NCI-H2227 (cell line): ENCODE data around the gene MICAL2.

Experiments
- DNase-seq: peaks from one replicate; lab custom pipeline; 2025; ENCODE audit not compliant: unreplicated experiment; lab: John Stamatoyannopoulos, UW

Gene MICAL2

DNA sequence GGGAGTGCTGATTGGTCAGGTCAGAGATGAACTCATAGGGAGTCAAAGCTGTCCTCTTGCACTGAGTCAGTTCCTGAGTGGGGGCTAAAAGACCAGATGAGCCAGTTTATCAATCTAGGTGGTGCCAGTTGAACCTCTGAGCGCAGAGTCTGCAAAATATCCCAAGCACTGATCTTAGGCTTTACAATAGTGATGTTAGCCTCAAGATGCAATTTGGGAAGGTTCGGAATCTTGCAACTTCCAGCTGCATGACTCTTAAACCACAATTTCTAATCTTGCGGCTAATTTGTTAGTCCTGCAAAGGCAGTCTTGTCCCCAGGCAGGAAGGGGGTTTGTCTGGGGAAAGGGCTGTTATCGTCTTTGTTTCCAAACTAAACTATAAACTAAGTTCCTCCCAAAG lies 174.7 kb downstream of the MICAL2 start:
- DNase-seq, result no peak

DNA sequence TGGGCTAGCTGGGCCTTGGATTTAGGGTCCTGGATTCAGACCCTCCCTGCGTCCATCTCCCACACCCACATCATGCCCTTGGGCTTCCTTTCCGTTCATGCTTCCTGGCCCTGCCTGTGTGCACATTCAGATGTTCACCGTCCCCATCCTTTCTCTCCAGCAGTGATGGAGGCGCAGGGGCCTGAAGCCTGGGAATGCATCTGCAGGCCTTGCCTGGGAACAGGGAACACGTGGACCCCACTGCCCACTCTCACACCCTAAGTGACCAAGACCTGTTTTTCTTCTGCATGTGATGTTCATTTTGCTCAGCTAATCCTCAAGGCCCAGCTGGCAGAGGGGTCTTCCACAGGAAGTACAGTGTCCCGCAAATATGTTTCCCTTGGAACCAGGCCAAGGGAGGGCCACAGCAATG lies 175.4 kb downstream of the MICAL2 start:
- no peak for DNase-seq

DNA sequence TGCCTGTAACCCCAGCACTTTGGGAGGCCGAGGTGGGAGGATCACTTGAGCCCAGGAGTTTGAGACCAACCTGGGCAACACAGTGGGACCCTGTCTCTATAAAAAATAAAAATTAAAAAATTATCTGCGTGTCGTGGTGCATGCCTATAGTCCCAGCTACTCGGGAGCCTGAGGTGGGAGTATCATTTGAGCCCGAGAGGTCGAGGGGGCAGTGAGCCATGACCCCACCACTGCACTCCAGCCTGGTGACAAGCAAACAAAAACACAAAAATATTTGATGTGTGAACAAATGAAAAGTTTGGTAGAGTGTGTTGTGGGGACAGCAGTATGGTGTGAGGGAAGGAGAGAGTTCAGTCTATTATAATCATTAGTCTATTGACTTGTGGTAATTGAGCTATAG lies 176.2 kb downstream of the MICAL2 start:
- no peak for DNase-seq

DNA sequence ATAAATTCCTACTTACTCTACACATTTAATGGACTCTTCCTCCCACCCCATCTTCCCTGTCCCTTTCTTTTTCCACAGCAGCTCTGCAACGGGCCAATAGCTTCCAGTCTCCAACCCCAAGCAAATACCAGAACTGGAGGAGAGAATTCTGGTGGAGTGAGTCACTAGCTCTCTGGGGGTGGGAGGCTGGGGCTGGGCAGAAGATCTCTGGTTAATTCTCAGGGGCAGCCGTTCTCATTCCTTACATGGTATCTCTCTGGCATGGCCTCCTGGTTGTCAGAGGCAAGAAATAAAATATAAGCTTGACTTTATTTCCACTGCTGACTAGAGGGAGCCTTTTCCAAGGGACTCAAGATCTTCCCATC lies 176.6 kb downstream of the MICAL2 start:
- no peak for DNase-seq

DNA sequence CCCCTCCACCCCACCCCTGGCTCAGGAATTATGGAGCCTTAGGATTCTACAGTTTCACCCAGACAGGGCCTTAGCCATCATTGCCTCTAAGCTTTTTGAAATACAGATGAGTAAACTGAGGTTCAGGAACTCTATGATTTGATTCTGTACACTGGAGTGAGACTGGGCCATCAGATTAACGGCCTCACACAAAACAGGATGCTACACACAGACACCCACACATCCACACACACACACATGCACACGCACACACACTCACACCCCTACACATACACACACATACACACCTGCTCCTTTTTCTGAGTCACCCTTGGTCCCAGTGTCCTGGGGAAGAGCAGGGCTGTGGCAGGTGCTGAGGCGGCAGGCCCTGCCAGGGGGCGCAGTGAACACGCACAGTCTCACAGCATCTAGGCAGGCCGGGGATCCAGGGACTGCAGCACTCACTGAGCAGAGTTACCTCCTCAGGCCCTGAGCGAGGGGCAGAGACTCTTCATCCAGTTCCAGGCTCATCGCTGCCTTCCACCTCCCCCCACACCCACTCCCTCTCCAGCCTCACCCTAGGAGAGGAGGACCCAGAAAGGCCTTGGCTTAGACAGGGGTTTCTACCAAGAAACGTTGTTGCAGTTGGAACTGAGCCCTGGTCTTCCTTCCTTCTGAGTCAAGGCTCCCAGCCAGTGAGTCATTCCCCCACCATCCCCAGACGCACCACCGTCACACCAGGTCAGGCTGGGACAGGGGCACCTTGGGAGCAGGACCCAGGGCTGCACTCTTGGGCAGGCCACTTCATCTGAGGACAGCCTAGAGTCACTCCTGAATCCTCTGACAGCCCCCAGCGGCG lies 177.2 kb downstream of the MICAL2 start:
- peak; percentile 75 for DNase-seq

DNA sequence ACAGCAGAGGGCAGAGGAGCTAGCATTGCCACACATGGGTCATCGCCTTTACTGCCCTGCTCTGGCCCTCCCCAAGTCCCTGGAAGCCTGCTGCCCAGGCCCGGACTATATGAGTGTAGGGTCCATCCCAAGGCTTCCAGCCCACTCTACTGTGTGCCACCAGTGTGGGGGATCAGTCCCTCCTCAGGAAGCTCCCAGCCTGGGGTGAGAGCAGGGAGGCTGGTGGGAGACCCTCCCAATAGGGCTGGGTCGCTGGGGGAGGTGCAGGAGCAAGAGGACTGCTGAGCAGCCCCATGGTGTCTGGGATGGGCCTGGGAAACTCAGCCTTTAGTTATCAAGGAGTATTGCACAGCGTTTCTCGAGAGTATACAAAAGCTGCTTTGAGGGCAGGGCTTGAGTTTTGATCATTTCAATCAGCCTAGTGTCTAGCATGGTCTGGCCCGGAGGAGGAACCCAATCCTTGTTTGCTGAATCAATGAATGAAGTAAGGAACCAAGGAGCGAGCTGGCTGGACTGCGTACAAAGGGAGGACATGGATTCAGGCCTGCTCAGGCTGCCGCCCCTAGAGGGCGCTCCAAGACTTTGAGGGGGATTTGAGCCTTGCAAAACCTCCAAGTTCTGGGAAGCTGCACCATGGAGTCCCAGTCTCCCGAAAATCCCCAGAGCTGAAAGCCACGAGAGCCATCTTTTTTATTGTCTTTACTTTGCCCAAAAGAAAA lies 178.0 kb downstream of the MICAL2 start:
- DNase-seq, result peak; percentile 93

DNA sequence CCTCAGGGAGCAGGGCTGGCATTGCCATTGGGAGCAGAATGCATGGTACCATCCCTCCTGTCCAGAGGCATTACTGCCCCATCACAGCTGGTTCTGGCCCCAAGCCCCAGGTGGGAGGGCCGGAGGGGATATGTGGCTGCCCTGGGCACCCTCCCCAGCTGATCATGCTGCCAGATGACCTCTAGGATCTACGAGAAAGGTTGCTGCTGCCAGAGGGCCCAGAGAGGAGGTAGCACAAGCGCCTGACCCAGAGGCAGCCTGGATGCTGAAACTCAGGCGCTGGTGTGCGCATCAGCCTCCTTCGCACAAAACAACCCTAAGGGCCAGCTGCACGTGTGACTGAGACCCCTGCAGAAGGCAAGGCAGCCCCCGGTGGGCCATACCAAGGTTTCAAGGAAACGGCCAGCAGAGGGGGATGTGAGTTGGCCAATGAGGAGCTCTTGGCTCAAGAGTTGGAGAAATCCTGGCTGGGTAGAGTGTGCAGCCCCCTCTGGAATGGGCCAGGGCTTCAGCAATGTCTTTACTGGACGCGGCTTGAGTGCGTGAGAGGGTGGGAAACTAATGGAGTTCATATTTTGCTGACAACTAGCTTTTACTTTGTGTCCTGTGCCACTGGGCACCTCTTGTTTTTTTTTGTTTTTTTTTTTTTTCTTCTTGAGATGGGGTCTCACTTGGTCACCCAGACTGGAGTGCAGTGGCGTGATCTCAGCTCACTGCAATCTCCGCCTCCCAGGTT lies 178.7 kb downstream of the MICAL2 start:
- DNase-seq, result no peak

DNA sequence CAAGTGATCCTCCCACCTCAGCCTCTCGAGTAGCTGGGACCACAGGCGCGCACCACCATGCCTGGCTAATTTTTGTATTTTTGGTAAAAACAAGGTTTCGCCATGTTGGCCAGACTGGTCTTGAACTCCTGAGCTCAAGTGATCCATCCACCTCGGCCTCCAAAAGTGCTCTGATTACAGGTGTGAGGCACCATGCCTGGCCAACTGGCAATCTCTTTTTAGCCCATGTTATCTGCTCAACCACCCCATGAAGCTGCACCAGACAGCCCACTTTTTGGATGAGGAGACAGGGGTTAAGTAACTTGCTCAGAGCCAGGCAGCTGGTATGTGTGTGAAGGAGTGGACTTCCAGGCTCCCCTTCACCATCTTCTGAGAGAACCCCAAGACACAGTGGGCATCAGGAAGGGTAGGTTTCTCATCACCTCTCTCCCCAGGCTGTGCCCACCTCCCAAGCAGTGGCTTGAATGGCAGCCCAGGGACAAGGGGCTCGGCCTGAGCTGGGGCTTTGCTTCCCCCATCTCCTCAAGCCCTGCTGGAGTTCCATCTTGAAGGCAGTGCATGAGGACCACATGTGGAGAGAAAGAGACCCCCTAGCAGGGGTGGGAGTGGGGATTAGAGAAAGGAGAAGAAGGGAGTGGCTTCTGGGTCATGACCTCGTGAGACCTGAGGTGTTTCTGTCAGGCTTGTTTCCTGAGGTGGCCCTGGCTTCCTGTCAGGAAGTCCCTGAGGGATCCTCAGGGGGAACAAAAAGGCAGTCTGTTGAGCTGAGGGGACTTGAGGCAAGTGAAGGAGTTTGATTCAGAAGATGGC lies 179.5 kb downstream of the MICAL2 start:
- DNase-seq, result no peak

DNA sequence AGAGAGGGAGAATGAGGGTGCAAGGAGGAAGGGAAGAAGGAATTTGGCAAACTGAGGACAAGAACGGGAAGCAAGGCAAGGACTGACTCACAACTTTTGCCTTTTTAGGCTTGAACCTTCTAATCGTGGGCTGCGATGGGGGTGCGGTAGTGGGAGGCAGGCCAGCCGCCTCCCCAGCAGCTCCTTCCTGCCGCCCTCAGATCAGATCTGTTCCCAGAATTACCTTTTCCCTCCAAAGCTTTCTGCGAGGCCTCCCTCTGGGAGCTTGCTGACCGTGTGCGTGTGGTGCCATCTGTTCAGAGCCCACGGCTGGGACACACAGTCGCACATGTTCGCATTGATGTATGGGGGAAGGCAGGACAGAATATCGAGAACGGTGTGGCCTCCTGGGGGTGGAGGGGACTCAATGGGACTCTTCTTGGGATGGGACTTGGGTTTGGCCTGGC lies 180.1 kb downstream of the MICAL2 start:
- no peak for DNase-seq

DNA sequence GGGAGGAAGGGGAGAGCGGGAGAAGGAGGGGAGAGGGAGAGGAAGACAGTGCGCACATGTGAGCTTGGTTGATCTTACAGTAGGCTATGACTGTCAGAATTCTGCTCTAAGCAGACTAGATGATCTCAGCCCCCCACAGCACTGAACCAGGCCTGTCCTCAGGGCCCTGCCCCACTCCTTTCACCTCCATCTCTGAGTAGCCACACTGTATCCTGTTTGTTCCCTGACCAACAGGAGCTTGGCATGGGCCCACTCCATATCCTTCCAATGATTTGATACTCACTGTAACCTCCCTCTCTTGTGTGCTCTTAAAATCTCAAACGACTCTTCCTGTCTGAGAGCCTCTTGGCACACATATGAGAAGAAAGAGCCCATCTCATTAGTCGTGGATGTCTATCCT lies 180.9 kb downstream of the MICAL2 start:
- DNase-seq, result no peak

DNA sequence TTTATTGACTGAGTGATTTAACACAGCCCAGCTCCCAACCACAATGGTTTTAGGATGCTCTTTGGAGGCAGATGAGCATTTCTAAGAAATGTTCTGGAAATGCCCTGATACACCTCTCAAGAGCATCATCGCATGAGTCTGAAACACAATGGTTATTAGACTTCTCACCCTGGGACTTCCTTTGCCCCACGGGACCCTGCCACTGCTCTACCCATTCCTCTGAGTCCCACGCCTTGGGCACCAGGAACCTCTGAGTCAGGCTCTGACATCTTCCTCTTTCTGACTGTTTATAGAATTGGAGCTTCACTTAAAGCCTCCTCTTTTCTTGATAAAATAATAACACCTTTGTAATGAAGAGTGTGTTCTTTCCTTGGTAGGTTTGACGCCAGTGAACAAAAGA lies 181.4 kb downstream of the MICAL2 start:
- no peak for DNase-seq

DNA sequence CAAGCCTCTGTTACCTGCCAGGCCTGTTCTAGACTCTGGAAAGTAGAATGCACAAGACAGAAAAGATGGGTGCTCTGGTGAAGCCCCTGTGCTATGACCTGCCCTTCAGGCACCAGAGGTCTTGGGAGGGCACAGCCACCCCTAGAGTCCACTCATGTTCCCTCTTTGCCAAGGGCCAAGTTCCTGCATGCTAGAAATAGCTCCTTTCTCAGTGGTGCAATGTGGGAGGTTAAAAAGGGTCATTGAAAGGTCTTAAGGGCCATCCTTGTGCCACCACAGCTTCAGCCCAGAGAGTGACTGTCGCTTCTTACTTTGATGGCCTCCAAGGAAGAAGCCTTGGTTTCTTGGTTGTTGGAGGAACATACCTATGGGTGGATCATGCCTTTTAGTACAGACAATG lies 182.4 kb downstream of the MICAL2 start:
- no peak for DNase-seq

DNA sequence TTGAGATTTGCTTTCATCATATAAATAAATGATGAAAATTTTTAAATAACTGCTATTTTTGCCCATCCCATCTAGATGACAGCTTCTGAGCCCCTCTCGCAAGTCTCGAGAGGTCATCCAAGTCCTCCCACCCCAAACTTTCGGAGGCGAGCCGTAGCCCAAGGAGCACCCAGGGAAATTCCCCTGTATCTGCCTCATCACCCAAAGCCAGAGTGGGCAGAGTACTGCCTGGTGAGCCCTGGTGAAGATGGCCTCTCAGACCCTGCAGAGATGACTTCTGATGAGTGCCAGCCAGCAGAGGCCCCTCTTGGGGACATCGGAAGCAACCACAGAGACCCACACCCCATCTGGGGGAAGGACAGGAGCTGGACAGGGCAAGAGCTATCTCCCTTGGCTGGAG lies 183.1 kb downstream of the MICAL2 start:
- DNase-seq, result no peak

DNA sequence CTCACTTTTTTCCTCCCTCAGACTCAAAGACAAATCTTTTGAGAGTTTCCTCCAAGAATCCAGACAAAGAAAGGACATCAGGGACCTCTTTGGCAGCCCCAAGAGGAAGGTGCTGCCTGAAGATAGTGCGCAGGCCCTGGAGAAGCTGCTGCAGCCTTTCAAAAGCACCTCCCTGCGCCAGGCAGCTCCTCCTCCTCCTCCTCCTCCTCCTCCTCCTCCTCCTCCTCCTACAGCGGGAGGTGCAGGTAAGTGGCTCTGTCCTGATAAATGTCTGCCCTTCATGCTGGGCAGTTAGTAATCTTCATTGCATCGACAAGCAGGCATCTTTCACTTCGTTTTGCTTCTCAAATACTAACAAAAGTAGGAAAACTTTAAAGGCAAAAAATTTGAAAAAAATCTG lies 184.2 kb downstream of the MICAL2 start:
- no peak for DNase-seq

DNA sequence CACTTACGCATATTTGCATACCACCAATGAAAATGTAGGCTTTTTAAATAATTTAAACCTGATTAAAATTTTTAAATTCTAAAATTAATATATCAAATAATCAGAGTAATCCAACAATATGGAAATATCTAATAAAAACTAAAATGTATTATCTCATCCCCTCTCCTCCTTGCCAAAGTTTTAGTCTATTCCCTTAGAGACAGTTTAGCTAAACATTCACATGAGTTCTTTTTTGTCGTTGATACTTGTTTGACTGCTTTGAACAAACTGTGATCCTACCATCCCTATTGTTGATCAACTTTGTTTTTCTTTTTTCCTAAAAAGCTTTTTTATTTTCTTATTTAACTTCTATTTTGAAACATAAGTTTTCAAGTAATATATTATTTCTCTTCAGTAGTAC lies 185.6 kb downstream of the MICAL2 start:
- DNase-seq, result no peak

DNA sequence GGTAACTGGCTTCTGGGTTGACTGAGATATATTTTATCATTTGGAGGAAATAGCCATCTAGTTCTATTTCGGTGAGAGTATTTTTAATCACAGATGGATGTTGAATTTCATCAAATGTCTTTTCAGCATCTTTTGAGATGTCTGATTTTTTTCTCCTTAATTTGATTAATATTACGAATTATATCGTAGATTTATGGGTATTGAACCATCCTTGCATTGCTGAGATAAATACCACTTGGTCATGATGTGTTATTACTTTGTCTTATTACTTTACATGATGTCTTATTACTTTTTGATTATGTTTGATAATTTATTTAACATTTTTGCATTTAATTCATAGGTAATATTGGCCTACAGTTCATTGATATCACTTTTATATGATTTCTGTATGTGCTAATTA lies 188.2 kb downstream of the MICAL2 start:
- DNase-seq, result no peak

DNA sequence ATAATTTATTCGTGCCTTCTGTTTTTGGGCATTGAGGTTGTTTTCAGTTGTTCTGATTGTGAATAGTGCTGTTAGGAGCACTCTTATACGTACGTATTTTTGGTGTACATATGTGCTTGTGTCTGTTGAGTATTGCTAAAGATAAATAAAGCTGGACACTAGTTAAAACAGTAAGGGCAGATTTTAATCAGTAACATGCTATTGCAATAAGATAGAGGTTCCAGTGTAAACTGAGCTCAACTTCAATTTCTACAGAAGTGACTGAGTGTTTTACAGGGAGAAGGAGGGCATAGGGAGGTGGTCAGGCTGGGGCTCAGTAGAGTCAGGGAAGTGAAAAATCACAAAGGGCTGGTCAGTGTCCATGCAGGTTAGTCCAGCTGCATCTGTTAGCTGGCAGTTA lies 191.0 kb downstream of the MICAL2 start:
- no peak for DNase-seq

DNA sequence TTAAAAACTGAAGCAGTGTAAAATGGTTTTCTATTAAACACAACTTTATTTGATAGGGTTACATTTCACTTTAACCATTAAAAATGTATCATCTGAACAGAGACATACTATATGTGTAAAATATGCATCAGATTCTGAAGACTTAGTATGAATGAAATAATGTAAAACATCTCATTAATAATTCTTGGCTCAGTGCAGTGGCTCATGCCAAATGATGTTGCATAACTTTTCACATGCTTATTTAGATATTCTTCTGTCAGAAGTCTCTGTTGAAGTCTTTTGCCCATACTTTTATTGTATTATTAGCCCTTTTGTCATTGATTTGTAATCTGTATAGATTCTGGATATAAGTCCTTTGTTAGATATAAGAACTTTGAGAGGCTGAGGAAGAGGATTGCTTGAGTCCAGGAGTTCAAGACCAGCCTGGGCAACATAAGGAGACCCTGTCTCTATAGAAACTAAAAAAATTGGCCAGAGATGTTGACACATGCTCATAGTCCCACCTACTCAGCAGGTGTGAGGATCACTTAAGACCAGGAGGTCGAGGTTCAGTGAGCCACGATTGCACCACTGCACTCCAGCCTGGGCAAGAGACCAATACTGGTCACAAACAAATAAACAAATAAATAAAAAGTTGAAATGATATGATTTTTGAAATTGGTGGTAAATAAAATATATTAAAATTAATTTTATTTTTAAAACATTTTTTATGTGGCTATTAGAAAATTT lies 193.2 kb downstream of the MICAL2 start:
- no peak for DNase-seq

DNA sequence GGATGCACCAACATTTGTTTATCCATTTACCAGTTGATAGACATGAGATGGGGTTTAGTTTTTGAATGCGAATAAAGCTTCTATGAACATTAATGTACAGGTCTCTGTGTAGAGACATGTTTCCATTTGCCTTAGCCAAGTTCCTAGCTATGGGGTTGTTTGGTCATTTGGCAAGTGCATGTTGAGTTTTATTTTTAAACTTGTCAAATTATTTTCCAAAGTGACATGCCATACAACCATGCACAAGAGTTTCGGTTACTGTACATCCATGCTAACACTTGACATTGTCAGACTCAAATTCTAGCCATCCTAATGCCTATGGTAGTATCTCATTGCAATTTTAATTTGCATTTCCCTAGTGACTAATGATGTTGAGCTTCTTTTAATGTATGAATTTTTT lies 196.4 kb downstream of the MICAL2 start:
- DNase-seq, result no peak

DNA sequence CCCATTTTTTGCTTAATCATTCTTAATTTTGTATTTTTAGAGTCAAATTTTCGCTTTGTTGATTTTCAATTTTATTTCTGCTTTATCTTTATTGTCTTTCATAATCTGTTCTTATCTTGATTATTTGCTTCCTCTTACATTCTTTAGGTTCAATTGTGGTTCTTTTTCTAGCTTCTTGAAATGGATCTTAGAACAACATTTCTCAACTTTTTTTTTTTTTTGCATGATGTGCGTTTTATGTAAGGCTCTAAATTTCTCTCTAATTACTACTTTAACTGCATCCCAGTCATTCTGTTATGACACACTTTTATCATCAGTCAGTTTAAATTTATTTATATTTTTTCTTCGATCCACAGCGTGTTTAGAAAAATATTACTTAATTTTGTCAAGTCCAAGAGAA lies 201.7 kb downstream of the MICAL2 start:
- DNase-seq, result no peak
